Gastroesophageal sphincter (tissue), 3 donors: ENCODE data around the gene DGAT2.

Source experiments
- EP300 ChIP-seq: sonication (generic); formaldehyde crosslinking; IDR thresholded peaks from one replicate; pipeline ENCODE4 v1.6.1; 2017; ENCODE audit warnings: antibody characterized with exemption, mild to moderate bottlenecking
- POLR2A ChIP-seq, 2 donors: fragments of 450-650 bp; IDR thresholded peaks; one replicate each; pipeline ENCODE4 v1.6.1; 2017; ENCODE audit warnings: antibody characterized with exemption in 2 of 2, mild to moderate bottlenecking in 2 of 2, moderate library complexity in 1 of 2
- POLR2AphosphoS5 ChIP-seq: sonication (generic); formaldehyde crosslinking; IDR thresholded peaks from one replicate; pipeline ENCODE4 v1.6.1; 2017; ENCODE audit warnings: antibody characterized with exemption
- TF ChIP-seq, protein P1 (sequence below), 4 experiments: fragments of 200-600 bp in 2 of 4; fragments of 450-650 bp in 2 of 4; sonication (generic) in 1 of 4; IDR thresholded peaks; one replicate each; pipeline ENCODE4 v1.5.1; 2017 to 2019; ENCODE audit warnings: antibody characterized with exemption in 4 of 4, mild to moderate bottlenecking in 2 of 4, moderate library complexity in 2 of 4

DNA sequence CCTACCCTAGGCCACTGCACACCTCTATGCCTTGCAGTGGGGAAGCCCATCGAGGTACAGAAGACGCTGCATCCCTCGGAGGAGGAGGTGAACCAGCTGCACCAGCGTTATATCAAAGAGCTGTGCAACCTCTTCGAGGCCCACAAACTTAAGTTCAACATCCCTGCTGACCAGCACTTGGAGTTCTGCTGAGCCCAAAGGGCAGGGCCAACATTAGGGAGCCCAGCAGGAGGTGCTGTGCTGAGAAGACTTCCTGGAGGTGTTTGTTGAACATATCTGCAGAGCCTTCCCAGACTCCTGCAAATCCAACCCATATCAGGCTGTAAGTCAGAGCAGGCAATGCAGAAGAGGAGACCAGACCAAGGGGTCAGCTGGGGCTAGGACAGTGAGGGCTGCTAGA is 37.5 kb upstream of the DGAT2 start:
- TF ChIP-seq, protein P1, sequence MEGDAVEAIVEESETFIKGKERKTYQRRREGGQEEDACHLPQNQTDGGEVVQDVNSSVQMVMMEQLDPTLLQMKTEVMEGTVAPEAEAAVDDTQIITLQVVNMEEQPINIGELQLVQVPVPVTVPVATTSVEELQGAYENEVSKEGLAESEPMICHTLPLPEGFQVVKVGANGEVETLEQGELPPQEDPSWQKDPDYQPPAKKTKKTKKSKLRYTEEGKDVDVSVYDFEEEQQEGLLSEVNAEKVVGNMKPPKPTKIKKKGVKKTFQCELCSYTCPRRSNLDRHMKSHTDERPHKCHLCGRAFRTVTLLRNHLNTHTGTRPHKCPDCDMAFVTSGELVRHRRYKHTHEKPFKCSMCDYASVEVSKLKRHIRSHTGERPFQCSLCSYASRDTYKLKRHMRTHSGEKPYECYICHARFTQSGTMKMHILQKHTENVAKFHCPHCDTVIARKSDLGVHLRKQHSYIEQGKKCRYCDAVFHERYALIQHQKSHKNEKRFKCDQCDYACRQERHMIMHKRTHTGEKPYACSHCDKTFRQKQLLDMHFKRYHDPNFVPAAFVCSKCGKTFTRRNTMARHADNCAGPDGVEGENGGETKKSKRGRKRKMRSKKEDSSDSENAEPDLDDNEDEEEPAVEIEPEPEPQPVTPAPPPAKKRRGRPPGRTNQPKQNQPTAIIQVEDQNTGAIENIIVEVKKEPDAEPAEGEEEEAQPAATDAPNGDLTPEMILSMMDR (IDR thresholded peaks at IDR 0.05), result no peak
- TF ChIP-seq POLR2AphosphoS5 (no peak), EP300 (no peak), POLR2A (IDR thresholded peaks at IDR 0.05) (no peak)
